Measurements from ENCODE around the gene WDR93.

GRCh38 chr15:89758981-89759380 is 68.4 kb downstream of the WDR93 start:
- TF ChIP-seq POLR2A (IDR thresholded peaks at IDR 0.05) = no peak
- TF ChIP-seq CTCF (IDR thresholded peaks at IDR 0.05) = no peak

All from uterus (tissue), 2 donors.